HG03103 (cell line): ENCODE results near the gene FBXO36.
"Not testable (repeated sequence)": the region's sequence is repeated elsewhere in the genome, so short reads cannot be mapped to it uniquely, and the experiment has no call there.

ENCODE experiments used
- ATAC-seq: cut with Tn5 transposase; IDR thresholded peaks from one replicate; pipeline ENCODE4 v1.9.1; 2021; ENCODE audit warnings: low read depth; ENCODE audit not compliant: unreplicated experiment

The FBXO36 gene

DNA sequence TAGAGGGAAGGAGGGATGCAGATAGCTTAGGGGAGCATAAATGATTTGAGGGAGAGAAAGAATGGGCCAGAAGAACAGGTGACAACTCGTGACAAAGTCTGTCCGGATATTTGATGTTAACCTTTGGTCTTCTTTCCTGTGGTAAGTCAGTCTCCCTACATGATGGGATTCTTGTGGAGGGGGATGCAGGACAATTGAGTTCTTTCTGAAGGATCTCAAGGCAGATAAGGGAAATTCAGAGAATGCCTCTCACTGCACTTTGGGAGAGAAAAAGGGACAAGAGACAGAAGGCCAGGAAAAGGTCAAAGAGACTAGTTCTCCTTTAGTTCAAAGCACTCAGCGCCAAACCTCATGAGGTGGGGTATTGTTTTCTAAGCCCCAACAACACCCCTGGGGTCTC is 34.2 kb downstream of the FBXO36 start:
- ATAC-seq: no peak

DNA sequence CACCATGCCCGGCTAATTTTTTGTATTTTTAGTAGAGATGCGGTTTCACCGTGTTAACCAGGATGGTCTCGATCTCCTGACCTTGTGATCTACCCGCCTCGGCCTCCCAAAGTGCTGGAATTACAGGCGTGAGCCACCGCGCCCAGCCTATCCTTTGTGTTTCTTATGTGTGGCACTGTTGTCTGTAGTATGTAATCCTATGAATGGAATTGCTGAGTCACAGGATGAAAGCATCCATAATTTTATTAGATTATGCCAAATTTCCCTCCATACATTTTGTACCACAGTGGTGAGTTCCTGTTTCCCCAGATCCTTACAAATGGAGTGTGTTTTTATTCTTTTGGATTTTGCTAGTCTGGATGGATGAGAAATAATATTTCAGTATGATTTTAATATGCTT is 41.3 kb downstream of the FBXO36 start:
- ATAC-seq: not testable (repeated sequence)

DNA sequence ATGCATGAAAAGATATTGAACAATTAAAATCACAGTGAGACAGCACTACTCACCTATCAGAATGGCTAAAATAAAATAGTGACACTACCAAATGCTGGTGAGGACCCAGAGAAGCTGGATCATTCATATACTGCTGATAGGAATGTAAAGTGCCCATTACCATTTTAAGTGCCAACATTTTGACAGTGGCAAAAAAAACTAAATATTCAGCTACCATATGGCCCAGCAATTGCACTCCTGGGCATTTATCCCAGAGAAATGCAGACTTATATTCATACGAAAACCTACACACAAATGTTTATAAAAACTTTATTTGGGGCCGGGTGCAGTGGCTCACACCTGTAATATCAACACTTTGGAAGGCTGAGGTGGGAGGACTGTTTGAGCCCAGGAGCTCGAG is 47.6 kb downstream of the FBXO36 start:
- ATAC-seq: no peak

DNA sequence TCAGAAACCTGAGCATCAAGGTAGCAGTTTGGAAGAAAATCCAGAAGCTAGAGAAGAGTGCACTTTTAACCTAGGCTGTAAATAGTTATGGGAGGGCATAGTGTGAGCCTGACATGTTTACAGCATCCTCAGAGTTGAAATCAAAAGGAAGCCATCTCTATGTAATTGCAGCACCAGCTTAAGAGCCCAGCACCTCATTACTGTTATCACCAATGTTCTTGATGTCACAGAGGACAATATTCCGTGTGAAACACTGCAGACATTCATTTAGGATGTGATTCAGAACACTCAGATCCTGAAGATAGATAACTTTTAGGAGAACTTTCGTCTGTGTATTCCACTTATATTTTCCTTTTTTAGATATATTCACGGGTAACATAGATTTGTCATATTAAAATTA is 48.1 kb downstream of the FBXO36 start:
- ATAC-seq: no peak

DNA sequence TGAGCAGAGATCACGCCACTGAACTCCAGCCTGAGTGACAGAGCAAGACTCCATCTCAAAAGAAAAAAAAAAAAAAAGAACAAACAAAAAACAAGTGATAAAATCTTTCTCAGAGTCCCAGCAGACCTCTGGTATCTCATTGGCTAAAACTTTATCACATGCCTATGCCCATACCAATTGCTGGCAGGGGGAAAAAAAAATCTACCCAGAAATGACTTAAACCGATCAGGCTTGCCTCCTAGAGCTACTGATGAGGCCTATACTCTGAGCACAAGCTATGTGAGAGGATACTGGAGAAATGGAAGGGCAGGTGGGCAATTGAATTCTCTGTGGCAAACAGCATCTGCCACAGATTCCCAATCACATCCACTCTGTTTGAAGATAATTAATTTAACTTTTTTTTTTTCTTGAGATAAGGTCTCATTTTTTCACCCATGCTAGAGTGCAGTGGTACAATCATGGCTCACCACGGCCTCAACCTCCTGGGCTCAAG is 49.0 kb downstream of the FBXO36 start:
- ATAC-seq: no peak

DNA sequence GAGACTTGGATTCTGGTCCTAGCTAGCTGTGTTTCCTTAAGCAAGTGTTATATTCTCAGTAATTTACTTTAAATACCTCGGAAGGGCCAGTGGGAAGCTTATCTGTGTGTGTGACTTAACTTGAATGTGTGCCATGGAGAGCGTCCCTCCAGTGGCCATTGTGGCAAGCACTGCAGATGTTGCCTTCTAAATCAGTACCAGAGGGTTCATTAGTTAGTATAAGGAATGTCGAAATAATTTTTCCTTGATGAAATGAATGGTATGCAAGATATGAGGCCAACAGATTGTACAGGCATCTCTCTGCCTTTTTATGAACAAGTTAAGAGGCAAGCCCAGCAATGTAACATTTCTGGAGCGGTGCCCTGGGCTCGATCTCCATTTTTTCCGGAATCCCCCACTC is 52.0 kb downstream of the FBXO36 start:
- ATAC-seq: no peak

DNA sequence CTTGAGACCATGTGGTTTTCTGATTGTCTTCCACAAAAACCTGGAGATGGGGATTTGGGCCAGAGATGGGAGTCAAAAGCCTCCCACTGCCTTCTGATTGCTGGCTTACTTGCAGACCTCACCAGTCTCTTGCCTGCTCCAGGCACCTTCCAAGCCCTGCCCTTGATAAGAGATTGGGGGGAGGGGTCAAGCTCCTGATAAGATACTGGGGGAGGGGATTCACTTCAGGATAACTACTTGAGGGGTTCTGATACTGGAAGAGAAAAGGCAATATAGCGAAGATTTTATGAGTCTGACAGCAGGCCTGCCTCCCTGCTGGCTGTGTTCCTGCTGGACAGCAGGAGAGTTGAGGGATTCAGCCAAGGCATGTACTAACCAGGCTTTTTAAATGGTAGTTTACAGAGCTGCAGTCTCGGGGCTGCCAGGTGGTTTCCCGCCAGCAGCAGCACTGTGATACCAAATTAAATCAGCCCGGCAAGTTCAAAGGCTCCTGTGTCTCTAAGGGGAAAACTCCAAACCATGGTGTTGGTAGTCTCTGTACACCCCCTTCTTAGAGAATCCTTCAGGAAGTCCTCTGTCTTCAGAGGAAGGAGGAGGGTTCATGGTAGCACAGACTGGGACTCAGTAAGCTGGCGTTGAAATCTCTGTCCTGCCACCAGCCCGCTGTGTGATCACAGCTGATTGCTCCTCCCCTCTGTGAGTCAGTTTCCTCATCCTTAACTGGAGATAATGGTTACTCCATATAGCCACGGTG is 58.3 kb downstream of the FBXO36 start:
- no peak for ATAC-seq

DNA sequence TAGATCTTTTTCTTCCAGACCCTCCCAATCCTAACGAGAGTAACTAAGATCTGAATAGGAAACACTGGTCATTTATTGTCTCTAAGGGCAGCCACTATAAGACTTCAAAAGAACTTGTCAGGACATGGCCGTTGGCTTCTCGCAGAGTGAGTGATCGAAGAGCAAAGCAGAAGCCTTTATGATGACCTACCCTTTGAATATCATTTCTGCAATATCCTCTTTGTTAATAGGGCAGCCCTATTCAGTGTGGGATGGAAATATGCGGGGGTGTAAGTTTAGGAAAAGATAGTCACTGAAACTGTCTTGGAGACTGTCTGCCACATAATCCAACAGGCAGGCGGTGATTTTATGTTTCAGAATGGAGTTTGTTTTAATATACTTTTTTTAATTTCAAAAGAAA is 70.9 kb downstream of the FBXO36 start:
- ATAC-seq: no peak

DNA sequence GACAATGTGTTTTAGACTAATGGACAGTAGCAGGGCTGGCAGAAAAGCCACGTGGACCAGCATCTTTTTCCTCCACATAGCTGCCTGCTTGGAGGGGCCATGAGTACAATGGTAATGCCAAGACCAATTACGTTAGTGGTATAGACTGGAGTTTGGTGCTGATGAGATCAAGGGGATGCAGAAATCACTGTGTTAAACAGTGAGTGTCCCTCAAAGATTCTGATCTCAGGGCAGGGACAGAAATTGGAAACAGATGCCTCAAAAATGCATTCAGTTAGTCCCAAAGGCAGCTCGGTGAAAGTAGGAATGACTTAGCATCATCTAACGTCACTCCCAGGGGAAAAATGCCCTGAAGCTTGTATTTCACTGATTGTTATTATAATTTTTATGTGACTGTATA is 74.0 kb downstream of the FBXO36 start:
- no peak for ATAC-seq

DNA sequence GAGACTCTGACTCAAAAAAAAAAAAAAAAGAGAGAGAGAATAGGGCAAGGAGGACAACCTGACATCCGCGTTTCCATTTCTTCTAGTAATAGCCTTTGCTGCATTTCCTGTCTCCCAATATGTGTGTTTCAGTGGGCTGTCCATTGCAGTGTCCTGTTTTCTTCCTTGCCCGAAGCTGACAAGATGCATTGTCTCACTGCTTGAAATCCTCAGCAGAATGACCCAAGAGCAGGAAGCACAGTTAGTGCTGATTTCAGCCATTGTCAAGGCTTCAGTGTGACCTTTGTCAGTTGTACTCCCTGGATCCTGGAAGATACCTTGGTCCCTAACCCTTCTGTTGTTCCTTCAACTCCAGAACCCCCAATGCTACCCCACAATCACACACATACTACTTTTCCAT is 75.3 kb downstream of the FBXO36 start:
- no peak for ATAC-seq

DNA sequence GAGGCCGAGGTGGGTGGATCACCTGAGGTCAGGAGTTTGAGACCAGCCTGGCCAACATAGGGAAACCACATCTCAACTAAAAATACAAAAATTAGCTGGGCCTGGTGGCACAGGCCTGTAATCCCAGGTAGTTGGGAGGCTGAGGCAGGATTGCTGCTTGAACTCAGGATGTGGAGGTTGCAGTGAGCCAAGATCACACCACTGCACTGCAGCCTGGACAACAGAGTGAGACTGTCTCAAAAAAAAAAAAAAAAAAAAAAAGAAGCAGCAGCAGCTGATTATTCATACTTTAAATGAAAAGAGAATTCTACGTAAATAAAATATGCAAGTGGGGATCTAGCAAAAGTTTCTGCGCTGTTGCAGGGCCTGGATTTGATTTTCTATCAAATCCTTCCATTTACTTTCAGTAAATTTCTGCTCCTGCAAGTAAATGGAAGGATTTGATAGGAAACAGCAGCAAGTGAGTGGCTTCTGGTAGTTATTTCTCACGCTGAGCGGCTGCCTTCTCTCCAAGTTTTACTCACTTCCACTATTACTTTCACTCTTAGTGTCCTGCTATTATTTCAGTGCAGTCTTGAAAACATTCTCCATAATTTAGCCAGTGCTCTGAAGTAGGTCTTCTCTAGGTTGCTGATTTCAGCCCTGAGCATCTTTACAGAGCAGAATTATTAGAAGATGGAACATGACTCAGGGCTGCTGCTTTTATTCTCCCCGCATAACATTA is 78.0 kb downstream of the FBXO36 start:
- ATAC-seq: peak; percentile 91

DNA sequence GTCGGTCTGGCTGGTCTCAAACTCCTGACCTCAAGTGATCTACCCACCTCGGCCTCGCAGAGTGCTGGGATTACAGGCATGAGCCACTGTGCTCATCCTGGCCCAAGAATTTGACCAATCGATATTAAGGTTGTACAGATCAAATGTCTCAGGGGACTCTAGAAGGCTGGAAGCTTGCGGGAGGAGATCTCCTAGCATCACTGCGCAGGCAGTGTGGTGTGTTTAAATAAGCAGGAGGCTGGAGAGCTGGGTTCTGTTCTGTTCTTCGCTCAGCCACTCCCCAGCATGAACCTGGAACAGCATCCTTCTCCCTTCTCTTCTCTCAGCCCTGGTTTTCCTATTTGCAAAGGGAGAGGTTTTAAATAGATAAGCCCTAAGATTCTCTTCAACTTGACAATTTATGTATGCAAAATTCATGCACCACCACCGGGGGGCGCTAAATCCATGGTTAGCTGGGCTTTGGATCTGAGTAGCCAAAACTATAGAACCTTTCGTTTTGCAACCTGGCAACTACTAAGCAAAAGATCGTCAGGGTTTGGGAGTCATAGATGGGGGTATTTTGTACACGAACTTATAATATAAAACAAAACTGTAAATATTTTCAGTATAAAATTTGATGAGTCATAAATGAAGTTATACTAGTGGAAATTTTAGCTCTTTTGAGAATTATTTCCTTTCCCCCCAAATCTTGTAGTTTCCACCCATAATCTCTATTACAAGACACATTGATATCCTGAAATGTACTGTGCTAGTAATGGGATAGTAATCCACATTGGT is 85.8 kb downstream of the FBXO36 start:
- ATAC-seq: no peak

DNA sequence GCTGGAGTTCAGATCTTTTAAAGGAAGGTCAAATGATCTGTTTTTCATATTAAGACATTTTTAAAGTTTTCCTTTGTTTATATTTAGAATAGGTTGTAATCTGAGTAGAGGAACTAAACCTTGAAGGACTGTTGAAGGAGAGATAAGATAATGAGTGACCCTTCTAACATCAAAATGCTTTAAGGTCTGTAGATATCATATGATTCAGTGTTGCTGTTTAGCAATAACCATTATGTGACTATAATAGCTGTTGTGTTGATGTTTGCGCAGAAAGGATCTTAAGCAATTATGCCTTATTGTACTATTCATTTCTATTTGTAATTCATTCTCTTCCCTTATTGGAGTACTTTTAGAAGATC is 86.4 kb downstream of the FBXO36 start:
- no peak for ATAC-seq

DNA sequence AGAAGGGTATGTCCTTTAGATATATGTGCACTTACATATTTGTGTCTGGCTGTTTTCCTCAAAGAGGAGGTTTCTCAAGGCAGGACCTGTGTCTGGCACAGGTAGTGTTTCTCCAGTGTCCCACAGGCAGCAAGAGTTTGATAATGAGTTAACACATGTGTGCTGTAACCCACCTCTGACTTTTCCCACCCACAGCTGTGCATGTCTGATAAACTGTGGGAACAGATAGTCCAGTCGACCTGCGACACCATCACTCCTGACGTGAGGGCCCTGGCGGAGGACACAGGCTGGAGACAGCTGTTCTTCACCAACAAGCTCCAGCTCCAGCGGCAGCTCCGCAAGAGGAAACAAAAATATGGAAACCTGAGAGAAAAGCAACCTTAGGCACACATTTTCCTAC is 88.2 kb downstream of the FBXO36 start:
- no peak for ATAC-seq

DNA sequence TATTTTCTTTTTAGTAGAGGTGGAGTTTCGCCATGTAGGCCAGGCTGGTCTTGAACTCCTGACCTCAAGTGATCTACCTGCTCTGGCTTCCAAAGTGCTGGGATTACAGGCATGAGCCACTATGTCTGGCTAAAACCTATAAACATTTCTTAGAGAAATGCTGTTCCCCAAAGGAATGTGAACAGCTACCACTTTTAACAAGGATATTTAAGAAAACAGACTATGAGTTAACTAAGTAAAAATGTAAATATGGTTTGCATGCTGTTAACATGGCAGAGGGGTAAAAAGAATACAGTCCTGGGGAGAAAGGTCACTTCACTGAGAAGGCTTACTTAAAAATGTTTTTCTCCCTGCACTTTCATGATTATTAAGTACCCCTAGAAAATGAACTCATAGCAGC is 89.3 kb downstream of the FBXO36 start:
- no peak for ATAC-seq

DNA sequence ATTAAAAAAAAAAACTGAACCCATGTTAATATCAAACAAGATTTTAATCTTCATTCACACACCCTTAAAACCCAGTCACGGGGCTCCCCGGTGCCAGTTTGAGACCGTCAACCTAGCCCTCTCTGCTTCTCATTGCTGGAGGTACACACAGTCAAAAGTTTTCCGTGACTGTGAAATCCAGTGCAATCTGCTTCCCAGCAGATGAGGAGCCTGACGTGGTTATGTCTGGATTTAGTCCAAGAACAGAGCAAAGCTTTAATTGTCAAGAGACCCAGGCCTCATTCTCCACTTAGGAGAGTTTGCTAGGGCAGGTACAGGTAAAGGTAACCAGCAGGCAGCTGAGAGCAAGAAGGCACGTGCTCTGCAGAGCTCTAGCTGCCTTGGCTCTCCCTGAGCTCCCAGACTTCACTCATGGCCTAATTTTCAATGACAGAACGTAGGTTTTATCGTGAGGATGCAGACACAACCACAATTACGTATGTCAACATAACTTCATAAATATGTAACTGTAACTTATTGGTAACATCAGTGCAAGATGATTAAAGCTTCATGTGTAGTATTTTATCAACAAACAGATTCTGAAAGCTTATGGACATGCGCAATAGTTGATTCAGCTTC is 90.1 kb downstream of the FBXO36 start:
- no peak for ATAC-seq

DNA sequence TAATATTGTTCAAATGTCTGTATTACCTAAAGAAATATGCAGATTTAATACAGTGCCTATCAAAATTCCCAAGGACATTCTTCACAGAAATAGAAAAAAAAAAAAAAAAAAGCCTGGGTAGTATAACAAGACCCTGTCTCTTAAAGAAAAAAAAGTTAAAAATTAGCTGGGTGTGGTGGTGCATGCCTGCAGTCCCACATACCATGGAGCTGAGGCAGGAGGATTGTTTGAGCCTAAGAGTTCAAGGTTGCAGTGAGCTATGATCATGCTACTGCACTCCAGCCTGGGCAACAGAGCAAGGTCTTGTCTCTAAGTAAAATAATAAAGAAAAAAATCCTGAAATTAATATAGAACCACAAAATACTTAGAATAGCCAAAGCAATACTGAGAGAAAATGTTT is 94.5 kb downstream of the FBXO36 start:
- ATAC-seq: no peak

DNA sequence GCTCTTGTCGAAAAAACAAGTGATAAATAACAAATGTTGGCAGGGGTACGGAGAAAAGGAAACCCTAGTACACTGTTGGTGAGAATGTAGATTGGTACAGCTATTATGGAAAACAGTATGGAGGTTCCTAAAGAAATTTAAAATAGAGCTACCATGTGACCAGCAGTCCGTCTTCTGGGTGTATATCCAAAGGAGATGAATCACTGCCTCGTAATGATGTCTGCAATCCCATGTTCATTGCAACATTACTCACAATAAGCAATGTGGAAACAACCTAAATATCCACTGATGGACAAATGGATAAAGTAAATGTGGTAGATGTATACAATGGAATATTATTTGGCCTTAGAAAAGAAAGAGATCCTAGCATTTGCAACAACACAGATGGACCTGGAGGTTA is 95.8 kb downstream of the FBXO36 start:
- ATAC-seq: no peak

DNA sequence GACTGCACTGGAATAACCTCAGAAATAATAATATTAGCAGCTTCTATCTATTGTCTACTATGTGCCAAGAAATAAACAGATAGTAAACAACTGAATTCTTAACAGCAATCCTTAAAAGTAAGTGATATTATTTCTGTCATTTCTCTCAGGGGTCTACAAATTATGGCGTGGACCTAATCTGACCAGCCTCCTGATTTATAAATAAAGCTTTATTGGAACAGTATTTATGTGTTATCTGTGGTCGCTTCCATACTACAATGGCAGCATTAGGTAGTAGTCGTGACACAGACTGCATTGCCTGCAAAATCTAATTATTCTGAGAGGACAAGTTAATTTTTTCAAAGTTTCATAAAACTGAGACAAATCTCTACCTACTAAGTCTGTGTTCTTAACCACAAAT is 97.4 kb downstream of the FBXO36 start:
- ATAC-seq: no peak

DNA sequence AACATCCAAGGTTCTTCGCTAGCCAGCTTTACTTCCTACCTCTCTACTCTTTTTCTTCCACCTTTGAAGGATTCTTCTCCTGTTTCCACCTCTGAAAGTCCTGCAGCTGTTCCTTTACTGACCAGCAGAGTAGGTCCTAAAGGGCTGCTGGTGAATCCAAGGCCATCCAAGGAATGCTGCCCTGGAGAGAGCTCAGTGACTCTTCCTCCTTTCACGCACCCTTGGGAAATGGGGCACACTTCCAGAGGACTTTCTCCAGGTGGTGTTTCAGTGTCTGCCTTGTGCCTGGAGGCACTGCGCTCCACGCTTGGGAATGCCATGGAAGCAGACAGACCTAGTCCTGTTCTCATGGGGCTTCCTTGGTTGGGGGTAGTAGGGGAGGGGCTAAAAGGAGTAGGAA is 101.0 kb downstream of the FBXO36 start:
- no peak for ATAC-seq

DNA sequence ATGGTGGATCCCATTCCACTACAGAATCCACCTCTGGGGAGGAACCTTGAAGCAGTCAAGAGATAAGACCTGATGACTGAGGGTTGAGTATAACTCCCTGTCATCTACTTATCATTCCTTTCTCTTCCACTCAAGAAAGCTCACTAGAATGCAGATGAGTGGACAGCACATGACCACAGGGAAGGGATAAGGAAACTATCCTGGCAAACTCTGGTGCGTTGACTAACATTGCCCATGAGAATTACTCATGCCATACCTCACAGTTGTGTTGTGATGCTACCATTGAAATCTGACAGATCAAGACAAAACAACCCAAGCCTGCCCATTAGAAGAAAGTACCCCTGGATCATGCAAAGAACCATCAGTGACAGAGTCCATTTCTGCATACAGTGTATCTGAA is 119.9 kb downstream of the FBXO36 start:
- no peak for ATAC-seq
